ENCODE results near the gene MIF.
"Not testable (repeated sequence)": the region's sequence is repeated elsewhere in the genome, so short reads cannot be mapped to it uniquely, and the experiment has no call there.

Gene MIF

GRCh38 chr22:23896523-23897186, 2.5 kb downstream of the MIF start:
- in situ Hi-C loops (cut with HindIII; ENCODE audit: low pct_ligation_motif_present, low sequenced_read_pairs), result no loop called here
- no peak for TF ChIP-seq CTCF (IDR thresholded peaks at IDR 0.05; ENCODE audit: low read depth, low read length, missing control alignments)
- DNase-seq, result no peak

GRCh38 chr22:23897320-23897719, 3.1 kb downstream of the MIF start:
- Histone ChIP-seq H3K27ac (no peak overlapping the region), H3K36me3 (replicated peaks) (peaks cover 18% of the 10 kb centered on the region), H3K4me3 (ENCODE audit: low read depth, low read length) (no peak overlapping the region), H3K27me3 (replicated peaks) (no peaks in the 10 kb centered on the region)
- in situ Hi-C loops (cut with HindIII; ENCODE audit: low pct_ligation_motif_present, low sequenced_read_pairs), result no loop called here
- no peak for DNase-seq
- no peak for TF ChIP-seq CTCF (IDR thresholded peaks at IDR 0.05; ENCODE audit: low read depth, low read length, missing control alignments)

More at GRCh38 chr22:23896523-23897186, 2.5 kb downstream of the MIF start:
- Histone ChIP-seq H3K36me3 (replicated peaks) (peaks cover 18% of the 10 kb centered on the region), H3K4me3 (ENCODE audit: low read depth, low read length) (no peak overlapping the region), H3K27me3 (replicated peaks) (no peaks in the 10 kb centered on the region), H3K27ac (no peak overlapping the region)

- no peak for TF ChIP-seq CTCF (IDR thresholded peaks at IDR 0.05; ENCODE audit: low read depth, low read length, missing control alignments)
- no peak overlapping the region for H3K4me3 ChIP-seq (ENCODE audit: low read depth, low read length)
- no peak overlapping the region for H3K27ac ChIP-seq
- DNase-seq, result no peak
- in situ Hi-C loops (cut with HindIII; ENCODE audit: low pct_ligation_motif_present, low sequenced_read_pairs), result no loop called here
- H3K36me3 ChIP-seq (replicated peaks), result peaks cover 18% of the 10 kb centered on the region
- no peaks in the 10 kb centered on the region for H3K27me3 ChIP-seq (replicated peaks)
Observed at GRCh38 chr22:23898006-23898974, 4.1 kb downstream of the MIF start.

GRCh38 chr22:23899042-23899745, 5.0 kb downstream of the MIF start:
- H3K36me3 ChIP-seq (replicated peaks), result peaks cover 18% of the 10 kb centered on the region
- DNase-seq, result no peak
- no peaks in the 10 kb centered on the region for H3K27me3 ChIP-seq (replicated peaks)
- no peak overlapping the region for H3K27ac ChIP-seq
- TF ChIP-seq CTCF (IDR thresholded peaks at IDR 0.05; ENCODE audit: low read depth, low read length, missing control alignments), result no peak
- H3K4me3 ChIP-seq (ENCODE audit: low read depth, low read length), result no peak overlapping the region
- in situ Hi-C loops (cut with HindIII; ENCODE audit: low pct_ligation_motif_present, low sequenced_read_pairs), result no loop called here

GRCh38 chr22:23900227-23900626, 6.0 kb downstream of the MIF start:
- peaks cover 18% of the 10 kb centered on the region for H3K36me3 ChIP-seq (replicated peaks)
- in situ Hi-C loops (cut with HindIII; ENCODE audit: low pct_ligation_motif_present, low sequenced_read_pairs); H3K4me3 ChIP-seq (ENCODE audit: low read depth, low read length); H3K27me3 ChIP-seq (replicated peaks); DNase-seq; H3K27ac ChIP-seq: not testable (repeated sequence)

GRCh38 chr22:23901600-23901999, 7.4 kb downstream of the MIF start:
- H3K27ac ChIP-seq, result no peak overlapping the region
- no peak overlapping the region for H3K4me3 ChIP-seq (ENCODE audit: low read depth, low read length)
- no peaks in the 10 kb centered on the region for H3K27me3 ChIP-seq (replicated peaks)
- no peak for TF ChIP-seq CTCF (IDR thresholded peaks at IDR 0.05; ENCODE audit: low read depth, low read length, missing control alignments)
- no peak for DNase-seq
- in situ Hi-C loops (cut with HindIII; ENCODE audit: low pct_ligation_motif_present, low sequenced_read_pairs), result no loop called here
- H3K36me3 ChIP-seq (replicated peaks), result peaks cover 7% of the 10 kb centered on the region

Measured in brain microvascular endothelial cell (primary cell).